Measurements from ENCODE around the gene EPHA2. TPM values are rescaled to one million over a fixed set of nuclear protein-coding genes. Genes with fewer than 3 reads are reported as not detected.
"Not testable (repeated sequence)": the region's sequence is repeated elsewhere in the genome, so short reads cannot be mapped to it uniquely, and the experiment has no call there.

EPHA2 gene
- total RNA-seq, 1 donor from 2014 or later = 62.2 TPM

DNA sequence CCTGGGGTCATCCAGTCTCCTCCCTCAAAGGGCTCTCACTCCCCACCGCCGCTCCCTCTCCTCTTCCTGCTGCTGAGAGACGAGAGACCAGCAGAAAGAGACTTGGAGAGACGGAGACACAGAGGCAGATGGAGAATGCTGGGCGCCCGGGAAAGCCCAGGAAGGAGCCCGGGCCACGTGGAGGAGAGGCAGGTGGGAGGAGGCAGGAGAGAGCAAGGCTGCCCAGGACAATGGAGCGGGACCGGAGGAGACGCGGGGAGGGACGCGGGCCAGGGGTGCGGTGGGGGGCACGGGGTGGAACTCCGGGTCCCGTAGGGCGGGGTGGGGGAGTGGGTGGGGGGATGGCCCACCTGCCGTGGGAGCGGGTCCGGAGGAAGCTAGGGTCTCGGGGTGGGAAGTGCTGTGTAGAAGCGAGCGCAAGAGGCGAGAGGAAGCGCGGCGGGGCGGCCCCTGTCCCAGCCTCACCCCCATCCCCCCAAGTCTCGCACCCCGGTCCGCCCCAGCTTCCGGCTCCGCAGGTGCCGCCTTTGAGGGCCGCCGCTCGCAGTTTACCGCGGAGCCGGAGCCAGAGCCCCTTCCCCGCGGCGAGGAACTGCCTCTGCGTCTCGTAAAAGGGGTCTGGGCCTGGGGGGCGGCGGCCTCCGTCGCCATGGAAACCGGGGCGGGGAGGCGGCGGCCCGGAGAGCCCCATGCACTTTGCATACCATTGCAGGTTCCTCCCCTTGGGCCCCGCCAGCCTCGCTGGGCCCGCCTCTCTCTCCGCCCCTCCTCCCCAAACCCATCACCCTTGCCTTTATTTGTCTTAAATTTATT lies 11.7 kb upstream of the EPHA2 start:
- peak; percentile 65 for DNase-seq

DNA sequence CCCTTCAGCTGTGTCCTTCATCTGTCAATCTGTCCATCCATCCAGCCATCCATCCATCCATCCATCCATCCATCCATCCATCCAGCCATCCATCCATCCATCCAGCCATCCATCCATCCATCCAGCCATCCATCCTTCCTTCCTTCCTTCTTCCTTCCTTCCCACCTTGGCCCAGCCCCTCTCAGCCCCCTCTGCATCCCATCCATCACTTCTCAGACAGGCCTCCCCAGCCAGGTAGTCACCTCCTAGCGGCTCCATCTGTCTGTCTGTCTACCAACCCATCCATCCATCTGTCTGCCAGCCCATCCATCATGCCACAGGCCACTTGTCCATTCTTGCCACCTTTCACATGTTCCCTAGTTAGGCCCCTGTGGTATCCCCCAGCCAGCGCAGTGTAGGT lies 10.2 kb upstream of the EPHA2 start:
- DNase-seq = no peak

- DNase-seq = peak; percentile 14
Observed at GRCh38 chr1:16165548-16165947, 9.7 kb upstream of the EPHA2 start.

- DNase-seq = peak; percentile 26
Observed at GRCh38 chr1:16165073-16165364, 9.2 kb upstream of the EPHA2 start.

DNA sequence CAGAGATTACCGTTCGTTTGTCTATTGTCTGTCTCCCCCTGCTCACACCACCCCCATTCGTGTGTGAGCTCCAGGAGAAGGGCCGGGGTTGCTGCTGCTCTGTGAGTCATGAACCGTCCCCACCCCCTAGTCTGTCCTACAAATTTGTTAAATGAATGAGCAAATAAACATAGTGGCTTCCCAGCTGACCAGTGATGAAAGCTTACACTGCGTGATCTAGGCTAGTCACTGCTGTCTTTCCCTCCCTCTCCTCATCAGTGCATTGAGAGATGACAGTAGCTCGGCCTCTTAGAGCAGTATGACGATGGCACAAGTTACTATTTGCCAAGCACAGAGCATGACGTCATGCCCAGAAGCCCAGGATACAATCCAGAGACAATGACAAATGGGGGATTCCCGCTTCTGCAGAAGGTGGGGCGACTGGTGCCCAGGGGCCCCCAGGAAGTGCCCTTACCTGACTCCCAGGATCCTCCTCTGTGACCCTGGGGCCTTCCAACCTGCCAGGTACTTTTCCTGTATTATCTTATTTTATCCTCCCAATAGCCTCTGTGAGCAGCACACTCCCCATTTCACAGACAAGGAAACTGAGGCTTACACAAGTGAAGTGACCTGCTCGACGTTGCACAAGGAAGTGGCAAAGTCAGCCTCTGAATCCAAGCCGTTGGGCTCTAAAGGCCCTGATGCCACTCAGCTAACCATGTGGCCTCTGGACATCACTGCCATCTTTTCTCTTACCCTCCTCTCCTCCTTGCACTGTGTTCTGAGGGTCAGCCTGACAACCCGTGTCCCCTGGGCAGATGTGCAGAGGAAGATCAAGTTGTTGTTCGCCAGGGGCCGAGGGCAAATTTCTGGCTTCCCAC lies 8.6 kb upstream of the EPHA2 start:
- DNase-seq = peak; percentile 54

- not testable (repeated sequence) for DNase-seq
Observed at GRCh38 chr1:16163608-16164212, 7.8 kb upstream of the EPHA2 start.

GRCh38 chr1:16162163-16162822 lies 6.4 kb upstream of the EPHA2 start:
- DNase-seq = no peak

DNA sequence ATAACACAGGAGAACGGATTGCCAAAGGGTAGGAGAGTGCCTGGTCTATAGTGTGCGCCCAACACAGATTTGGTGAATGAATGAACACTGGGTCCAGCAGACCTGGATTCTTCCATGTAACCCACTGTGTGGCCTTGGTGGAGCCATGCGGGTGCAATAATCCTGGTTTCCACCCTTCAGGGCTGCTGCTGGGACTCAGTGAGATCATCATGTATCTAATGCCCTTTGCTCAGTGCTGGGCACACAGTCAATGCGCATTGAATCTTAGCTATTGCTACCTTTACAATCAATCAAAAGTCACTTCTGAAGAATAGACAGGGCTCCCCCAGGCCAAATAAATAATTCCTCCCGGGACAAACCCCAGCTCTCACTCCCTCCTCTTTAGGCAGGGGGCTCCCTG lies 5.8 kb upstream of the EPHA2 start:
- no peak for DNase-seq

DNA sequence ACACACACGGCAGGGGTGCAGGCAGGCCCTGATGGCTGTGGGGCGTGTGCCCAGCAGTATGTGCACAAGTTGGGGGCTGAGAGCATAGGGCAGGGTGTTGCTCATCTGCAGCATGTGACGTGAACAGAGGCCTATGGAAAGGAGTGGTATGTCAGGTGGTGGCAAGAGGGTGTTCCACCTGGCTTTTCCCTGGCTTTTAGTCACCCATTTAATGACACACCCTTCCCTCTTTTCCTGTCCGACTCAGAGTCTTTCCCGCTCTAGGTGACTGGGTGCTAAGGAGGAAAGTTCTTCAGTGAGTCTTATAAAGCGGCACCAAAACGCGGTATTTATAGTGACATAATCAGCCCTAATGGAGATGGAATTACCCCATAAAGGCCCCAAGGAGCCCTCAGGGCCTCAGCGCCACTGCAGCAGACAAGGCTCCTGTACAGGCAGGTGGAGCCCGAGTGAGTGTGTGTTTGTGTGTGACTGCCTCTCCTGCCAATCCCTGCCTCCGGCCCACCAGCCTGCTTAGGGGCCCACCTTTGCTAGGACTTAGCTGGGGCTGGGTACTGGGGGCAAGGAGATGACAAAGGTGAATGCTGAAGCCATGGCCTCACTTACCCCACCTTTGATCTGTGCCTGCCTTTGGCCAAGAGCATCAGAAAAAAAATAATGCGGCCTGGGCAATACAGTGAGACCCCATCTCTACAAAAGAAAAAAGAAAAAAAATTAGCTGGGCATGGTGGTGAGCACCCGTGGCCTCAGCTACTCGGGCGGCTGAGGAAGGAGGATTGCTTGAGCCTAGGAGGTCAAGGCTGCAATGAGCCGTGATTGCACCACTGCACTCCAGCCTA lies 3.3 kb upstream of the EPHA2 start:
- DNase-seq = peak; percentile 60

- no peak for DNase-seq
Observed at GRCh38 chr1:16158025-16158424, 2.2 kb upstream of the EPHA2 start.

GRCh38 chr1:16156848-16157495 lies 1.1 kb upstream of the EPHA2 start:
- no peak for DNase-seq

DNA sequence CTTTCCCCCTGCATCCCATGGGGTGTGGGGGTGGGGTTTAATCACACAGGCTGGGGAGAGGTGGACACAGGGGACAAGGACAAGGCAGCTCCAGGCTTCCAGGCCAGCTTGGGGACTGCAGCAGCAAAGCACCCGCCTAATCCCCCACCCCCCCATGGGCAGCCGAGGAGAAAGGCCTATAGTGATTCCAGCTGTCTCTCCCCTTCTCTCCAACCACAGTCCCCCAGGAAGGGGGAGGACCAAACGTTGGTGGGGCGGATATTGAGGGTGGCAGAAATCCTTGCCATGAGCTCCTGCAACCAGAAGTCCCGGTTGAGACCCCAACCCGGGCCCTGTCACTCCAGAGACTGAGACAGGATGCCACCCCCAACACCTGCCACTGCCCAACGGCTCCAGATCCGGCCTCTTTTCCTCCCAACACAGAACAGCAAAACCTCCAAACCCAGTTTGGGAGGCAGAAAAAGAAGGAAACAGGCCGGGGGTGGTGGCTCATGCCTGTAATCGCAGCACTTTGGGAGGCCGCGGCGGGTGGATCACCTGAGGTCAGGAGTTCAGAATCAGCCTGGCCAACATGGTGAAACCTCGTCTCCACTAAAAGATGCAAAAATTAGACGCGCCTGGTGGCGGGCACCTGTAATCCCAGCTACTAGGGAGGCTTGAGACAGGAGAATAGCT lies 1.7 kb downstream of the EPHA2 start:
- peak; percentile 60 for DNase-seq

DNA sequence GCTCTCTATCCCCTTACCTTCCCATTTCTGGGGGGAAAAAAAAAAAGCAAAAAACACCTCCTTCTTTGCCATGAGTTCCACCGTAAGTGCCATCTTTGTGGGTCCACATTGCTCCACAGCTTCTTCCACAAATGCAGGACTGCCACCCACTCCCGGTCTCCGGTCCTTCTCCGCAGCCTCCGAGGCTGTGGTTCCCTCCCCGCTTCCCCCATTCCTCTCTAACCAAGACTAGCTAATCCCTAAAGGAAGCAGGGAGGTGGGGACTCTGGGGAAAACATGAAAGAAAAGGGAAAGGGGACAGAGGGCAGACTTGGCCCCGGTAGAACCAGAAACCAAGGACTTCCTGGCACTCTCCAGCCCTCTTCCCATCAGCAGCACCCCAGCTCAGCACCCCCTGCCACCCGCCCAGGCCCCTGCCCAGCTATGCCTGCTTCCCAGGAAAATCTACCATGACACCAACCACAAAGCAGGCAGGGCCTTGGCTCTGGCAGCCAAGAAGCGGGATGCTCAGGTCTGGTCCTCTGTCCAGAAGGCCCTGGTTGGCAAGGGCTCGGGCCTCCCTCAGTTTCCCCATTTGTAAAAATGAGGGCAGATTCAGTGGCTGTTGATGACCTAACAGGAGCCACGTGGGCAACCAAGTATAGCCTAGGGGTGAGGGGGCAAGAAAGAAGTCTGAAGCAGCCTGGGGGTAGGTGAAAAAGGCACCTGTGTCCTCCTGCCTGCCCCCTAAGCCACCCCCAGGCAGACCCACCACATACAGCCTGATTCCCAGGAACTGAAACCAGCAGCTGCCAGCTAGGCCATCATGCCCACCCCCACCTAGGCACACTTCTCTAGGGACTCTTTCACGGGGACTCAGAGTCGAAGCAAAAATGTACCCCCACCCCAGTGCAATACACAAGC lies 2.5 kb downstream of the EPHA2 start:
- no peak for DNase-seq

DNA sequence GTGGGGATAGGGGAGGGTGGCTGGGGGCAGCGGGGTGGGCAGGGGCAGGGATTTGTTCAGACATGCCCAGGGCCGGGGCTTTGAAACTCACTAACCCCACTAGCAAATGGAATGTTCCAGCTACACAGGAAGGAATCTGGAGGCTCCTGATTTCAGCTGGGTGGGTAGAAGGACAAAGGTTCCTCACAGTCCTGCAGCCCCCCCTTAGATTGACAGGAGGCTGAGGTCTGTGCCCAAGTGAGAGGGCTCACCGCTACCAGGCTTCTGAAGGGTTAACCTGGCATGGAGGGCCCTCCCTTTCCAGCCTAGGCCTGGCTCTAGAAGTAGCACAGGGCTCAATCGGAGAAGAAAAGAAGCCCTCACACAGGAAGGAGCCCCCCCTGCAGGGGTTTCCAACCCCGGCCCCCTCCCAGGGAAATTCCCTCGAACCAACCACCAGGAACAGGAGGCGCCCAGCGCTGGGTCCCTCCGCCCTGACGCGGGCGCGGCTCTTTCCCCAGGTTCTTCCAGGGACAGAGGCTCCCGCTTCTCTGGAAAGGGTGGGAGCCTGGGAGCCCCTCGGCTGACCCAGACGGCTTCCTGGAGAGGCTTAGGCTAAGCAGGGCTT lies 3.3 kb downstream of the EPHA2 start:
- peak; percentile 36 for DNase-seq

DNA sequence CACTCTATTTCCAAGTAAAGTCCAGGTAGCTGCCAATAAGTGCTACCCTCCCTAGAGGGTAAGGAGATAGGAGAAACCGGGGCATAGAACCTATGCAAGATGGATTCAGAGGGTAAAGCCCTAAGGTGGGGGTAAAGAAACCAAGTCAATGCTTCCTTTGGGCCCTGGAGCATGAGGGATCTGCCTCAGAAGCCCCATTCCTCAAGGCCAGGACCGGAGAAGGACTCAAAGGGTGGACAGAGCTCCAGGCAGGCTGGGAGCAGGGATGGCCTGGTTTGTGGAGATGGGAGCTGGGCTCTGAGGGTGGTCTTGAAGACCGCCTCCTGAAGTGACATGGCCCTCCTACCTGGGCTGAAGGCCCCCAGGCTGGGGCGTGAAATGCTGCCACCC lies 3.9 kb downstream of the EPHA2 start:
- no peak for DNase-seq

- peak; percentile 92 for DNase-seq
Observed at GRCh38 chr1:16151196-16151994, 4.5 kb downstream of the EPHA2 start.

- no peak for DNase-seq
Observed at GRCh38 chr1:16150508-16150907, 5.4 kb downstream of the EPHA2 start.
